Esophagus muscularis mucosa (tissue), 4 donors: ENCODE data around the gene AGBL5. TPM values are rescaled to one million over a fixed set of nuclear protein-coding genes. Genes with fewer than 3 reads are reported as not detected.

Experiments
- DNase-seq: peaks from one replicate; pipeline ENCODE4 v3.0.0-alpha.2; 2017; ENCODE audit errors: extremely low spot score
- H3K27ac ChIP-seq, 4 donors: fragments of 200-600 bp; sonication (generic); replicated peaks in 1 of 4; 1 replicate in 3 of 4; 2 replicates in 1 of 4; pipeline ENCODE4 v1.5.1; 2016 to 2019; ENCODE audit warnings: mild to moderate bottlenecking in 1 of 4
- H3K27me3 ChIP-seq, 4 donors: fragments of 200-600 bp; sonication (generic); one replicate each; pipeline versions ENCODE4 v1.5.1 to v1.6.0; 2016 to 2019
- H3K36me3 ChIP-seq, 4 donors: fragments of 200-600 bp; sonication (generic); one replicate each; pipeline ENCODE4 v1.5.1; 2016 to 2019
- H3K4me1 ChIP-seq, 4 donors: fragments of 200-600 bp; sonication (generic); one replicate each; pipeline ENCODE4 v1.5.1; 2016 to 2019
- H3K4me3 ChIP-seq, 4 donors: fragments of 200-600 bp; sonication (generic); 1 replicate in 2 of 4; 2 replicates in 2 of 4; pipeline ENCODE4 v1.5.1; 2016 to 2019; ENCODE audit warnings: mild to moderate bottlenecking in 4 of 4, moderate library complexity in 1 of 4
- H3K9me3 ChIP-seq, 4 donors: fragments of 200-600 bp; sonication (generic); 1 replicate in 3 of 4; 2 replicates in 1 of 4; pipeline ENCODE4 v1.5.1; 2016 to 2019
- EP300 ChIP-seq: sonication (generic); formaldehyde crosslinking; IDR thresholded peaks from one replicate; pipeline ENCODE4 v1.6.1; 2017; ENCODE audit warnings: antibody characterized with exemption
- POLR2A ChIP-seq: fragments of 450-650 bp; IDR thresholded peaks from one replicate; pipeline ENCODE4 v1.6.1; 2017; ENCODE audit warnings: antibody characterized with exemption, moderate library complexity, mild to moderate bottlenecking, low read depth
- POLR2AphosphoS5 ChIP-seq, 2 donors: sonication (generic); formaldehyde crosslinking; IDR thresholded peaks; one replicate each; pipeline ENCODE4 v1.6.1; 2017; ENCODE audit warnings: antibody characterized with exemption in 2 of 2
- WGBS: methylation state at CpG from one replicate; pipeline ENCODE4 v1.1.5; 2018; 5-methylcytosine and 5-hydroxymethylcytosine counted together
- intact Hi-C: fragments of 100-400 bp; cut with DNase I; formaldehyde crosslinking; loops from one replicate; pipeline ENCODE4 v1.15.1; 2023
- total RNA-seq, 4 donors: library from RNA; depleted of rRNA; stranded (reverse); fragments of >200 nt; gene quantifications; one replicate each; pipeline versions ENCODE4 v1.1.0 to v1.2.1, GENCODE V29; 2016
- TF ChIP-seq, protein P1 (sequence below), 3 experiments: fragments of 200-600 bp in 2 of 3; fragments of 450-650 bp in 1 of 3; sonication (generic) in 2 of 3; IDR thresholded peaks; one replicate each; pipeline ENCODE4 v1.5.1; 2017 to 2019; ENCODE audit warnings: antibody characterized with exemption in 3 of 3, mild to moderate bottlenecking in 2 of 3, moderate library complexity in 1 of 3

The AGBL5 gene
- total RNA-seq, 4 donors from 2014 or later: 19.5 to 29.2 (median 24.1) TPM

DNA sequence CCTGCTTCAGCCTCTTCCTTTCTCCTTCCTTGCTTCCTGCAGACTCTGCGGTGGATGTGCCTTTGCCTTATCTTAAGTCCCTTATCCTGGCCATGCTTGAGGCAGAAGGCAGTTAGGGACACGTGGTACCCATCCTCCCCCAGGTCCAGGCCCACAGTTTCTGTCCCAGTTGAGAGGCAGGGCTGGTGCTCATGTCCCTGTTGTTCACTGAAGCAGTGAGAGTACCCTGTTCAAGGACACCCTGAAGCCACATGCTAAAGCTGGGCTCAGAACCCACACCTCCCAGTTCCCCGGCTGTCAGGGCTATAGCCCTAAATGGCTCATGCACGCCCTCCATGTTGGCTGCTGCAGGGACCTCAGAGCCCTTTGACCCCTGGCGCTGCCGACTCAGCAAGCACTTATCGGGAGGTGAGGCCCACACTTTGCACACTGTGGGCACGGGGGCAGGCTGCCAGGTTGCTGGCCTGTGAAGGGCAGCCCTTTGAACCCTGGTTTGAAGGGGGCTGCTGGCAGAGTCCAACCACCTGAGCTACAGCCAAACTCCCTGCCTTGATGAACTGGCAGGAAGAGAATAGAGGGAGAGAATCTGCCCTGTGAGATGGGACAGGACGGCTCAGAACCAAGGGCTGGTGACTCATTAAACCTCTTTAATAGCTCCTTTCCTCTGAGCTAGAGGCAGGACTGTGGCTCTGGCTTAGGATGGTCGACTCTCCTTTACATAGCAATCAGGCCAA lies 41.4 kb downstream of the AGBL5 start:
- Histone ChIP-seq H3K27ac (no peak overlapping the region), H3K36me3 (peaks cover 0 to 9% (median 2%) of the 10 kb centered on the region in 4 donors), H3K4me3 (no peak overlapping the region), H3K4me1 (peaks cover 11 to 22% (median 12%) of the 10 kb centered on the region in 4 donors), H3K9me3 (no peaks in the 10 kb centered on the region), H3K27me3 (no peaks in the 10 kb centered on the region)
- no peak for DNase-seq
- intact Hi-C loops: no loop called here
- 85% methylated on average over 6 of the region's 10 CpGs for WGBS
- TF ChIP-seq EP300 (no peak), POLR2AphosphoS5 (IDR thresholded peaks at IDR 0.05) (no peak), POLR2A (no peak)
- TF ChIP-seq, protein P1, sequence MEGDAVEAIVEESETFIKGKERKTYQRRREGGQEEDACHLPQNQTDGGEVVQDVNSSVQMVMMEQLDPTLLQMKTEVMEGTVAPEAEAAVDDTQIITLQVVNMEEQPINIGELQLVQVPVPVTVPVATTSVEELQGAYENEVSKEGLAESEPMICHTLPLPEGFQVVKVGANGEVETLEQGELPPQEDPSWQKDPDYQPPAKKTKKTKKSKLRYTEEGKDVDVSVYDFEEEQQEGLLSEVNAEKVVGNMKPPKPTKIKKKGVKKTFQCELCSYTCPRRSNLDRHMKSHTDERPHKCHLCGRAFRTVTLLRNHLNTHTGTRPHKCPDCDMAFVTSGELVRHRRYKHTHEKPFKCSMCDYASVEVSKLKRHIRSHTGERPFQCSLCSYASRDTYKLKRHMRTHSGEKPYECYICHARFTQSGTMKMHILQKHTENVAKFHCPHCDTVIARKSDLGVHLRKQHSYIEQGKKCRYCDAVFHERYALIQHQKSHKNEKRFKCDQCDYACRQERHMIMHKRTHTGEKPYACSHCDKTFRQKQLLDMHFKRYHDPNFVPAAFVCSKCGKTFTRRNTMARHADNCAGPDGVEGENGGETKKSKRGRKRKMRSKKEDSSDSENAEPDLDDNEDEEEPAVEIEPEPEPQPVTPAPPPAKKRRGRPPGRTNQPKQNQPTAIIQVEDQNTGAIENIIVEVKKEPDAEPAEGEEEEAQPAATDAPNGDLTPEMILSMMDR (IDR thresholded peaks at IDR 0.05): no peak

DNA sequence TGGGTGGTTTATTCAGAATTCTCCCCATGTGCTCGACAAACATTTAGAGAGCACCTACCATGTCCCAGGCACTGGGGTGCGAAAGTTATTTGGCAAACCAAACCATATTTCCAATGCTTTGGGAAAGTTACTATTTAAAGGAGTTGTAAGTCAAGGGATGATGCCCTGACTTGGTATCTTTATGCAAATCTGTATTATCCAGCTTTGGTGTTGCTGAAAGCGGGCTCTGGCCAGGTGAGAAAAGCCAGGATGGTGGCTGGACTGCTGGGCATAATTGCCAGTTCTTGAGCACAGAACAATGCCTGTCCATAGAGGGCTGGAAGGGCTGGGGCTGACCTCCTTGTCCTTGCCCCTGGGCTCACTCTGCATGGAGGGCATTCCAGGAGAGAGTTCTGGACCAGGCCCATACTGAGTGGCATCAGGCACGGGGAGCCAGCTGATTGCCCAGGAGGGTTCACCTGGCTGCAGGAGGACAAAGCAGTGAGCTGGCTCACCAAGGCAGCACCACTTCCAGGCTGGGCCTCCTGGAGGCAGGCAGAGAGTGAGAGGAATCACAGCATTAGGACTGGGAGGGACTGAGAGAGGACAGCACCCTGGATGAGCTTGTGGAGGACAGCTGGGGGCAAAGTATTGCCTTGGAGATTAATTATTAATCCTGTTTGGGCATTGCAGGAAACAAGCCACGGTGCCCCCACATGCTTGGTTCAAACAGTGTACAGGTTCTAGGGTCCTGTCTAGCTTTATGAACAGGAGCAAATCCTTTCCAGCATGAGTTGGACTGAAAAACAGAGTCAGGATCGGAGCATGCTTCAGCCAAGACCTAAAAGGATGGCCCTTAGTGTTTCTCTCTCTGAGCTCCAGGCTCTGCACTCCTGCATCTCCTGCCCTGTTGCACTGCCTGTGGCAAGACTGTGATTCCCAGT lies 42.2 kb downstream of the AGBL5 start:
- Histone ChIP-seq H3K4me1 (peaks cover 11 to 13% (median 12%) of the 10 kb centered on the region in 4 donors), H3K27ac (no peak overlapping the region), H3K27me3 (no peaks in the 10 kb centered on the region), H3K4me3 (no peak overlapping the region), H3K9me3 (no peaks in the 10 kb centered on the region), H3K36me3 (peaks cover 0 to 9% (median 2%) of the 10 kb centered on the region in 4 donors)
- intact Hi-C loops: no loop called here
- TF ChIP-seq, protein P1 (IDR thresholded peaks at IDR 0.05): no peak
- TF ChIP-seq POLR2A (no peak), EP300 (no peak), POLR2AphosphoS5 (IDR thresholded peaks at IDR 0.05) (no peak)
- DNase-seq: no peak
- 93% methylated on average over 6 of the region's 6 CpGs for WGBS

DNA sequence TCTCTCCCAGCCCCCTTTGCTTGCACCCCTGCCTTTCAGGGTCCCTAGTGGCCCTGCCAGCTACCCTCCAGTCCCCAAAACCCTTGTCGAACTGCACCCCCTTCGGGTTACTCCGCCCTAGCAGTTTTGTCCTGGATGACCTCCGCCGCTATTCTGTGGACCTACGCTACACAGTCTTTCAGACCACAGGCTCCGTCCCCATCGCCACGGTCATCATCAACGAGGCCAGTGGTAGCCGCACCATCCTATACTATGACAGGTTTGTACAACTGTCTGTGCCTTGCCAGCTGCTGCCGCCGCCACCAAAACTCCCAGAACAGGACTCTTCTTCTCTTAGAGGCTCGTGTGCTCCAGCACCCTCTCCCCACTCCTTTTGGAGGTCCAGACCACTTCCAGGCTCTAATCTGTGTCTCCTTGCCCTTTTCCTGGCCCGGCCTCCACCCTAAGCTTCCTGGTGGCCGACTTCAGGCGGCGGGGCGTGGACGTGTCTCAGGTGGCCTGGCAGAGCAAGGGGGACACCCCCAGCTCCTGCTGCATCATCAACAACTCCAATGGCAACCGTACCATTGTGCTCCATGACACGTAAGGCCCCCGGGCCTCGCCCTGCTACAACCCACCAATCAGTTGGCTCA lies 43.0 kb downstream of the AGBL5 start:
- H3K4me3 ChIP-seq: no peak overlapping the region
- H3K27ac ChIP-seq: no peak overlapping the region
- TF ChIP-seq, protein P1 (IDR thresholded peaks at IDR 0.05): no peak
- TF ChIP-seq EP300 (no peak), POLR2AphosphoS5 (IDR thresholded peaks at IDR 0.05) (no peak), POLR2A (no peak)
- 89% methylated on average over 24 of the region's 24 CpGs for WGBS
- H3K9me3 ChIP-seq: no peaks in the 10 kb centered on the region
- peaks cover 0 to 13% (median 3%) of the 10 kb centered on the region in 4 donors for H3K36me3 ChIP-seq
- no peaks in the 10 kb centered on the region for H3K27me3 ChIP-seq
- DNase-seq: no peak
- H3K4me1 ChIP-seq: peaks cover 11 to 13% (median 12%) of the 10 kb centered on the region in 4 donors
- intact Hi-C loops: no loop called here

DNA sequence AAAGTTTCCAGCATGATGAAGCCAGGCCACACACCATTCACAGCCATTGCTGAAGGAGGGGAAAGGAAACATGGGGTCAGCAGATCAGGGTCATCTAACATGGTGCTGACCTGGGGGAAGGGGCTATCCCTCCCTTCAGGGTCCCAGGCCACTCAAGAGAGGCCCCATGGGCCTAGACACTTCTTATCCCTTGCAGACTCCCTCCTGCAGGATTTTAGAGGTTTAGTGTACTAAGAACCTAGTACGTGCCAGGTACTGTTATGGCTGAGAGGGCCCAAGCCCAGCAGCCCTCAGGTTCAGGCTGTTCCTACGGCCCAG lies 43.9 kb downstream of the AGBL5 start:
- Histone ChIP-seq H3K27me3 (no peaks in the 10 kb centered on the region), H3K9me3 (no peaks in the 10 kb centered on the region), H3K36me3 (peaks cover 0 to 18% (median 6%) of the 10 kb centered on the region in 4 donors), H3K4me3 (no peak overlapping the region), H3K4me1 (peaks cover 11 to 13% (median 12%) of the 10 kb centered on the region in 4 donors), H3K27ac (no peak overlapping the region)
- 100% methylated on average over 1 of the region's 2 CpGs for WGBS
- TF ChIP-seq EP300 (no peak), POLR2AphosphoS5 (IDR thresholded peaks at IDR 0.05) (no peak), POLR2A (no peak)
- TF ChIP-seq, protein P1 (IDR thresholded peaks at IDR 0.05): no peak
- no peak for DNase-seq
- intact Hi-C loops: loop anchor here (5.0 kb wide), 1 partner anchor 97 kb away; no protein-coding TSS in a partner anchor
